GM12872 (cell line): Measurements from ENCODE around the gene SHISA8.

Source experiments
- TF ChIP-seq, protein P1 (sequence below): IDR thresholded peaks from 3 replicates; pipeline ENCODE4 v1.5.1; 2011; ENCODE audit warnings: low read depth, mild to moderate bottlenecking, low read length, moderate library complexity; ENCODE audit not compliant: insufficient read depth

SHISA8 gene

DNA sequence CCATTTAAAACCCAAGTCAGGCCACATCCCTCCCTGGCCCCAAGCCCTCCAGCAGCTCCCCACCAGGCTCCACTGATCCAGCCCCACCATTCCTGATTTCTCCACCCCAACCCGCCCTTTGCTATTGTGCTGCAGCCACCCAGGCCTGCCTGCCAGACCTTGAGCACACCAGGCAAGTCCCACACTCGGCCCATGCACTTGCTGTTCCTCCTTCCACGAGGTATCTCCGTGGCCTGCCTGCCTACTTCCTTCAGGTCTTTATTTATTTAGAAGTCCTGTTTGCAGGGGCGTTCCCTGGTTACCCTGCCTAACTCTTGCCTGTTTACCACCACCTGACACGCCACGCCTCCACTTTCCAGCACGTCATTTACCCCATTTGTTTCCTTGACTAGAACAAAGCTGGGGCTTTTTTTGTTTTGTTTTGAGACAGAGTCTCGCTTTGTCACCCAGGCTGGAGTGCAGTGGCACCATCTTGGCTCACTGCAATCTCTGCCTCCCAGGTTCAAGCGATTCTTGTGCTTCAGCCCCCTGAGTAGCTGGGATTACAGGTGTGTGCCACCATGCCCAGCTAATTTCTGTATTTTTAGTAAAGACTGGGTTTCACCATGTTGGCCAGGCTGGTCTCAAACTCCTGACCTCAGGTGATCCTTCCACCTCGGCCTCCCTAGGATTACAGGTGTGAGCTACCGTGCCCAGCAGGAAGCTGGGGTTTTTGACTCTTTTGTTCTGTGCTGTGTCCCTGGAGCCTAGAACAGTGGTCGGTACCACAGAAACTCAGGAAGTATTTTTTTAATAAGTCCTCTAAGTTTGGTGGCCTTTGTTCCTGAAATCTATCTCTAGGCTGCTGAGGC is 25.3 kb upstream of the SHISA8 start:
- TF ChIP-seq, protein P1, sequence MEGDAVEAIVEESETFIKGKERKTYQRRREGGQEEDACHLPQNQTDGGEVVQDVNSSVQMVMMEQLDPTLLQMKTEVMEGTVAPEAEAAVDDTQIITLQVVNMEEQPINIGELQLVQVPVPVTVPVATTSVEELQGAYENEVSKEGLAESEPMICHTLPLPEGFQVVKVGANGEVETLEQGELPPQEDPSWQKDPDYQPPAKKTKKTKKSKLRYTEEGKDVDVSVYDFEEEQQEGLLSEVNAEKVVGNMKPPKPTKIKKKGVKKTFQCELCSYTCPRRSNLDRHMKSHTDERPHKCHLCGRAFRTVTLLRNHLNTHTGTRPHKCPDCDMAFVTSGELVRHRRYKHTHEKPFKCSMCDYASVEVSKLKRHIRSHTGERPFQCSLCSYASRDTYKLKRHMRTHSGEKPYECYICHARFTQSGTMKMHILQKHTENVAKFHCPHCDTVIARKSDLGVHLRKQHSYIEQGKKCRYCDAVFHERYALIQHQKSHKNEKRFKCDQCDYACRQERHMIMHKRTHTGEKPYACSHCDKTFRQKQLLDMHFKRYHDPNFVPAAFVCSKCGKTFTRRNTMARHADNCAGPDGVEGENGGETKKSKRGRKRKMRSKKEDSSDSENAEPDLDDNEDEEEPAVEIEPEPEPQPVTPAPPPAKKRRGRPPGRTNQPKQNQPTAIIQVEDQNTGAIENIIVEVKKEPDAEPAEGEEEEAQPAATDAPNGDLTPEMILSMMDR, result no peak

DNA sequence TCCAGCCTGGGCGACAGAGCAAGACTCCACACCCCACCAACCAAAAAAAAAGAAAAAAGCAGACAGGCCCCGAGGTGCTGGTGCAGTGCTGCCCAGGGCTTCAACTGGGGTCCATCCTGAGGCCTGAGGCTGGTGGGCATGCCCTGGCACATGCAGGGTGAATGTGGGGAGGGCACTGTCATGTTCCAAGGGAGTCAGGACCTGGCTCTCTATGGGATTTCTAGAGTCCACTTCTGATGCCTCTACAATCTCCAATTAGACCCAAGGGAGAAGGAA is 22.0 kb upstream of the SHISA8 start:
- TF ChIP-seq, protein P1, result no peak

DNA sequence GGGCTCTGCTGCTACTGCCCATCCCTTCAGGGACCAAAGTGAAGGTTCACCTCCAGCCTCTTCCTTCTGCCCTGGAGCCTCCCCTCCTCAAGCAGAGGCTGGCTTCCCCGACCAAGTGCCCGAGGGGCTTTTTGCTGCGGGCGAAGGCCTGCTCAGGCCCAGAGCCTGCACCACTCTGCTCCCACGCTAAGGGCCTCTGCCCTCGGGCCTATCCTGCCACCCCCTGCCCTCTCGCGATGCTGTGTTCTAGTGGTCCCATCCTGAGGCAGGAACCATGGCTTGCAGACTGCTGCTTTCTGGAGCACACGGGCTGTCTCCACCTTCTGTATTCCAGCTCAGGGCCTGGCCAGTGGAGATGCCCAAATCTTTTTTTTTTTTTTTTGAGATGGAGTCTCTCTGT is 20.6 kb upstream of the SHISA8 start:
- TF ChIP-seq, protein P1, result no peak

DNA sequence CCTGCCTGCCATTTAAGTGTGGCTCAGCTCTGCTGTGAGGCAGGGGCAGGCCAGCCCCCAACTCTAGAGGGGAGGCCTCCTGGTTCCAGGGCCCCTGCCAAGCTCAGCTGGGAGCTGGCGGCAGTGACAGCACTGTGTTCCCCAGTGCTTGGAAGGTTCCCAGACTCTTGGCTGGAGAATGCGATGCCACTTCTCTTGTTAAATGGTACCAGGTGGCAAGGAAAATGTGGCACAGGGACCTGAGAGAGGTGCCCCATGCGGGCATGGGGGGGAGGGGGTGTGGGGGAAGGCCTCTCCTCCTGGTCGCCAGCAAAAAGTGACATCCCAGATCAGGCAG is 20.1 kb upstream of the SHISA8 start:
- TF ChIP-seq, protein P1, result no peak

DNA sequence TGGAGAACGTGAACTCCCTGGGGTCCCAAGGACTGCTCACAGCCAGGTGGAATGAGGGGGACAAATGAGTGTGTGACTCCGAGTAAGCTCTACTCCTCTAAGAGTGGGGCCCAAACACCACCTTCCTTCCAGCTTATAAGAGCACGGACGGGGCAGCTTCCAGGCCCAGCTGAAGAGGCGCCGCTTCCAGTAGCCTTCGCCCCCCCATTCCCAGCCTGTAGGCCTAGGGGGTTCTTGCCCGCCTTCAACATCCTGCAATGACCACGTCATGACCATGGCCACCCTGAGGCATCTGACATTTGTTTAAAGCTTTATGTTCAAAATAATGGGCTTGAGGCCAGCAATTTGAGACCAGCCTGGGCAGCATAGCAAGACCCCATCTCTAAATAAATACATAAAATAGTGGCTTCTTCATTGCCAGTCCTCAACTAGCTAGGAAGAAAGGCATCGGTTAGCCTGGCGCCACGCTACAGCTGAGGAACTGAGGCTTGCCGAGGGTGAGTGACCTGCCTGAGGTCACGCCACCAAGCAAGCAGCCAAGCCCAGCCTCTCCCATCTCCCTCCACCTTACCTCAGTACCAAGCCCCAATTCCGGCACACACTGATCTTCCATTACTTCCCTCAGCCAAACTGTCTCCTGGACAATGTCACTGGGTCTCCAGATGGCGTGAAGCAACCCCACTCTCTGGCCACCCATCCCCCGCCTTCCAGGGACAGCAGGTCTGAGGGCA is 19.6 kb upstream of the SHISA8 start:
- TF ChIP-seq, protein P1, result no peak

DNA sequence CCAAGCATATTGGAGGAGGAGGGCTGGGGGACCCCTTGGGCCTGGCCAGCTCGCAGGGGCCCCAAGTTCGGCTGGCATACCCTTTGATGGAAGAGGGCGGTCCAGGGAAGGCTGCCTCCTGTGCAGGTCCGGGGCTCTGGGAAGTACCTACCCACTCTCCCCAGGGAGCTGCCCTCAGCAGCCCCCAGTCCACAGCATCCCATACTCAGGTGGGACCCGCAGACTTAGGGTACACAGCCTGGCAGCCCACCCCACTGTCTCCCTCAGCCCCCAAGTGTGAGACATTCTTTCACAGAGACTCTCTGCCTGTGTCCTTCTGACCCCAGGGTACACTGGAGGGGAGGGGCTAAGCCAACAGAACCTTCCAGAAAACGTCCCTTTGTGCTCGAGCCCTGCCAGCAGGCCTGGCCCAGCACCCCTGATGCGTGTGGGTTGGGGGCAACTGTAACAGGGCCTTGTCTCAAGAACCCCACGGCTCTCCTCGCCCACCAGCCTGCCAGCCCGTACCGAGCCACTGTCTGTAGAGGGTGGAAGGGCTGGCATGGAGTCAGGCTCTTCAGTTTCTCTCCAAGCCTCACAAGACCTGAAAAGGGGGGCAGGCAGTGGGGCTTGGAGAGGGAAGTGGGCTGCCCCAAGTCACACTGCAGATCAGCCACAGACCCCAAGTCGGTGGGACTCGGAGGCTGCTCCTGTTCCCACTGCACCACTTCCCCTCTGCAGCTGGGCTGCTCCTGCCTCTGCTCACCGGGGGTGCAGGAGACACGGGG is 18.7 kb upstream of the SHISA8 start:
- TF ChIP-seq, protein P1, result no peak

DNA sequence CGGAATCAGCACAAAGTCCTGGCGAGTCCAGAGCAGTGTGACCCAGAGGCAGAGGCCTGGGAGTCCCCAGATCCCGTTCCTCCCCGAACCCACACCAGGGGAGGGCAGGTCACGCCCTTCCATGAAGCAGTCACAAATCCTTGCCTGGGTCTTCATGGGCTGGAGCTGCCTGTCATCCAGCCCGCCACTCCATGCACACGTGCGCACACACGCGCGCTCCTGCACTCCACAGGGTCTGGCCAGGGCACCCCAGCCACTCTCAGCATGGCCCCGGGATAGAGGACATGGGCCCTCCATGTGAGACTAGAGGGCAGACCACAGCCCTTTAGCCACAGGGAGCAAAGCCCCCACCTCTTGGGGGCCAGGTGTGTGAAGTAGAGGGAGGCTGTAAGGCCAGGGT is 17.5 kb upstream of the SHISA8 start:
- TF ChIP-seq, protein P1, result no peak
